Activated CD4-positive, alpha-beta memory T cell treated with anti-CD3 and anti-CD28 coated beads, Interleukin-2, amount 10 ng/mL, durations not matched to agents 7 days and 5 days (primary cell): ENCODE measurements around the gene MCU. TPM values are rescaled to one million over a fixed set of nuclear protein-coding genes. Genes with fewer than 3 reads are reported as not detected.
"Not testable (repeated sequence)": the region's sequence is repeated elsewhere in the genome, so short reads cannot be mapped to it uniquely, and the experiment has no call there.

Experiments
- CTCF ChIA-PET: fragments of 350-600 bp; sonication (Branson Sonifier 250); formaldehyde crosslinking; loops from one replicate; lab custom pipeline; 2021; ENCODE audit warnings: antibody characterized with exemption, inconsistent platforms; lab: Charles Lee
- POLR2A ChIA-PET: fragments of 350-600 bp; sonication (Branson Sonifier 250); formaldehyde crosslinking; loops from one replicate; lab custom pipeline; 2021; ENCODE audit warnings: antibody characterized with exemption; lab: Charles Lee
- DNase-seq: peaks from one replicate; pipeline ENCODE4 v3.0.0-alpha.2; 2020
- H3K27ac Mint-ChIP-seq: one replicate; pipeline ENCODE4 v1.8.0; 2021; ENCODE audit warnings: mild to moderate bottlenecking, mixed read lengths
- H3K27me3 Mint-ChIP-seq: one replicate; pipeline ENCODE4 v1.8.0; 2021; ENCODE audit warnings: mixed read lengths
- H3K36me3 Mint-ChIP-seq: one replicate; pipeline ENCODE4 v1.8.0; 2021; ENCODE audit warnings: low read depth, mixed read lengths
- H3K4me1 Mint-ChIP-seq: one replicate; pipeline ENCODE4 v1.8.0; 2021; ENCODE audit warnings: mixed read lengths
- H3K4me3 Mint-ChIP-seq: one replicate; pipeline ENCODE4 v1.8.0; 2021; ENCODE audit warnings: mild to moderate bottlenecking, mixed read lengths
- H3K9me3 Mint-ChIP-seq: one replicate; pipeline ENCODE4 v1.8.0; 2021; ENCODE audit warnings: mixed read lengths
- total RNA-seq, 2 experiments: library from RNA; stranded (reverse); gene quantifications; one replicate each; pipeline ENCODE4 v1.2.3, GENCODE V29; 2021

MCU gene
- total RNA-seq, 2 experiments from 2014 or later = 14.5 to 16.1 TPM

- peaks cover 3% of the 10 kb centered on the region for H3K36me3 Mint-ChIP-seq
- no peak overlapping the region for H3K27ac Mint-ChIP-seq
- ChIA-PET POLR2A (interaction anchor here (0.6 kb wide), 1 partner anchor 219 kb away, joined by 3 read pairs; no protein-coding TSS in a partner anchor), CTCF (no interaction called here)
- H3K4me1 Mint-ChIP-seq = peaks cover 3% of the 10 kb centered on the region
- no peak overlapping the region for H3K4me3 Mint-ChIP-seq
- H3K27me3 Mint-ChIP-seq = no peaks in the 10 kb centered on the region
- DNase-seq = no peak
- H3K9me3 Mint-ChIP-seq = no peaks in the 10 kb centered on the region
Observed at GRCh38 chr10:72759584-72759983, 67.6 kb downstream of the MCU start.

DNA sequence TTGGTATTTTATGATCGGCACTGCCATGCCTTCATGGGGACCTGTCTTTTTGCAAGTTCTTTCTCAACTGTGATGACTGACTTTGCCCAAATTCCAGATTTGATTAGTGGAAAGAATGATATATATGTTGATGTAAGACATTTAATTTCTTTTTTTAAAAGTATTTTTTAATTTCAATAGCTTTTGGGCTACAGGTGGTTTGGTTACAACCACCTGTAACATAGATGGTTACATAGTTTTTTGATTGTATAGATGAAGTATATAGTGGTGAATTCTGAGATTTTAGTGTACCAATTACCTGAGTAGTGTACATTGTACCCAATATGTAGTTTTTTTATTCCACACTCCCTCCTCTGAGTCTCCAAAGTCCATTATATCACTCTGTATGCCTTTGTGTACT, 69.6 kb downstream of the MCU start:
- Mint-ChIP-seq H3K9me3 (peaks cover 1% of the 10 kb centered on the region), H3K36me3 (peaks cover 4% of the 10 kb centered on the region), H3K4me3 (no peak overlapping the region), H3K4me1 (no peaks in the 10 kb centered on the region), H3K27ac (no peak overlapping the region), H3K27me3 (no peaks in the 10 kb centered on the region)
- no peak for DNase-seq
- CTCF ChIA-PET = no interaction called here
- POLR2A ChIA-PET = no interaction called here

- no peak for DNase-seq
- no peak overlapping the region for H3K4me3 Mint-ChIP-seq
- H3K4me1 Mint-ChIP-seq = no peaks in the 10 kb centered on the region
- H3K27ac Mint-ChIP-seq = no peak overlapping the region
- ChIA-PET POLR2A (no interaction called here), CTCF (no interaction called here)
- no peaks in the 10 kb centered on the region for H3K27me3 Mint-ChIP-seq
- H3K9me3 Mint-ChIP-seq = peaks cover 3% of the 10 kb centered on the region
- peaks cover 6% of the 10 kb centered on the region for H3K36me3 Mint-ChIP-seq
Observed at GRCh38 chr10:72762042-72762441, 70.1 kb downstream of the MCU start.

GRCh38 chr10:72763201-72763600, 71.3 kb downstream of the MCU start:
- peaks cover 11% of the 10 kb centered on the region for H3K36me3 Mint-ChIP-seq
- no peaks in the 10 kb centered on the region for H3K27me3 Mint-ChIP-seq
- no peak overlapping the region for H3K27ac Mint-ChIP-seq
- POLR2A ChIA-PET = no interaction called here
- no peak overlapping the region for H3K4me3 Mint-ChIP-seq
- peaks cover 10% of the 10 kb centered on the region for H3K9me3 Mint-ChIP-seq
- H3K4me1 Mint-ChIP-seq = no peaks in the 10 kb centered on the region
- CTCF ChIA-PET = interaction anchor here (0.6 kb wide), 1 partner anchor 20 kb away, joined by 3 read pairs; no protein-coding TSS in a partner anchor
- no peak for DNase-seq

GRCh38 chr10:72764151-72764550, 72.2 kb downstream of the MCU start:
- Mint-ChIP-seq H3K9me3 (peaks cover 10% of the 10 kb centered on the region), H3K27me3 (no peaks in the 10 kb centered on the region), H3K27ac (no peak overlapping the region), H3K4me3 (no peak overlapping the region), H3K4me1 (no peaks in the 10 kb centered on the region), H3K36me3 (peaks cover 14% of the 10 kb centered on the region)
- ChIA-PET CTCF (interaction anchor here (0.6 kb wide), 1 partner anchor 389 kb away, joined by 7 read pairs; no protein-coding TSS in a partner anchor), POLR2A (no interaction called here)
- no peak for DNase-seq

DNA sequence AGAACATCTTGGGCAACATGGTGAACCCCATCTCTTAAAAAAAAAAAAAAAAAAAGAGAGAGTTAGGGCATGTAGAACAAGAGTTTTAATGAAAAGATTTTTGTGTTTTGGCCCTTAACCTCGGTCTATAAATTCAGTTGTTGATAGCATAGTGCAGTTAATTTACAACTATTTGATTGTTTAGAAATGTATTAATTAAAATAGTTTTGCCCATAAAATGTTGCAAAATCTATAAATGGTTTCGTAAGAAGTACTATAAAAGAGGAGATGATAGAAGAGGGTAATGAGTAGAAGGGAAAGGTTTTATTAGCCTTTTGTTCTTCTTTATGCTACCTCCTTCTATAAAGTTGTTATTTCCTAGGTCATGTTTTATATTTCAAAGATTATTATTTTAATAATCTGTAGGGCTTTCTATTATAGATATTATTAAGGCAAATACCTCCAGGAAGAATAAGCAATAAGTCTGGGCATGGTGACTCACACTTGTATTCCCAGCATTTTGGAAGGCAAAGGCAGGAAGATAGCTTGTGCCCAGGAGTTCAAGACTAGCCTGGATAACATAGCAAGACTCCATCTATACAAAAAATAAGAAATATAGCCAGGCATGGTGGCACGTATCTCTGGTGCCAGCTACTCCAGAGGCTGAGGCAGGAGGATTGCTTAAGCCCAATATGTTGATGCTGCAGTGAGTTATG, 73.3 kb downstream of the MCU start:
- Mint-ChIP-seq H3K27me3 (no peaks in the 10 kb centered on the region), H3K36me3 (peaks cover 22% of the 10 kb centered on the region), H3K27ac (no peak overlapping the region), H3K9me3 (peaks cover 15% of the 10 kb centered on the region), H3K4me1 (no peaks in the 10 kb centered on the region), H3K4me3 (no peak overlapping the region)
- DNase-seq = no peak
- POLR2A ChIA-PET = no interaction called here
- CTCF ChIA-PET = no interaction called here

DNA sequence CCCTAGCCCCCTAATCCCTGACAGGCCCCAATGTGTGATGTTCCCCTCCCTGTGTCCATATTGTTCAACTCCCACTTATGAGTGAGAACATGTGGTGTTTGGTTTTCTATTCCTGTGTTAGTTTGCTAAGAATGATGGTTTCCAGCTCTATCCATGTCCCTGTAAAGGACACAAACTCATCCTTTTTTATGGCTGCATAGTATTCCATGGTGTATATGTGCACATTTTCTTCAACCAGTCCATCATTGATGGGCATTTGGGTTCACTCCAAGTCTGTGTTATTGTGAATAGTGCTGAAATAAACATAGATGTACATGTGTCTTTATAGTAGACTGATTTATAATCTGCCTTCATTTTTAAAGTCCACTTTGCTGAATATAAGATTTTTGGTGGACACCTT, 79.3 kb downstream of the MCU start:
- POLR2A ChIA-PET = not testable (repeated sequence)

DNA sequence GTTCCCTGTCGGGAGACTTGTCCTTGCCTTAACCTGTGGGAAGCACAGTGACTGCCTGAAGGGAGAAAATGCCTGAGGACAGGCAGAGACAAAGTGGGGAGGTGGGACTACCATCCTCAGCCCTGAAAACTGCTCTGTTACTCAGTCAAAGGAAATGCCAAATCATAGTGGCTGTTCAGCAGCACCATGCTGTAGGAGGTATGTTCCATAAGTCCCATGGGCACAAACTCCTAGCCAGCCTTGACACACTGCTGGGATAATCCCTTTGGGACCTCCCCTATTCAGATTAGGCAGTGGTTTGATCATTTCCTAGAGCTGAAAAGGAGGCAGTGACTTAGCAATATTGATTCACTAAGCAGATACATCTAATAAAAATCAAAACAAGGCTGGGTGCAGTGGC, 80.1 kb downstream of the MCU start:
- no peak for DNase-seq
- Mint-ChIP-seq H3K4me3 (no peak overlapping the region), H3K27me3 (no peaks in the 10 kb centered on the region), H3K27ac (no peak overlapping the region), H3K4me1 (peaks cover 10% of the 10 kb centered on the region), H3K36me3 (peaks cover 41% of the 10 kb centered on the region), H3K9me3 (peaks cover 32% of the 10 kb centered on the region)
- ChIA-PET CTCF (no interaction called here), POLR2A (no interaction called here)

More for the DNA sequence above, 79.3 kb downstream of the MCU start:
- H3K4me1 Mint-ChIP-seq, H3K27ac Mint-ChIP-seq, CTCF ChIA-PET, H3K27me3 Mint-ChIP-seq, DNase-seq, H3K4me3 Mint-ChIP-seq: not testable (repeated sequence)
- Mint-ChIP-seq H3K36me3 (peaks cover 44% of the 10 kb centered on the region), H3K9me3 (peaks cover 32% of the 10 kb centered on the region)

- Mint-ChIP-seq H3K4me1 (no peaks in the 10 kb centered on the region), H3K27ac (no peak overlapping the region), H3K4me3 (no peak overlapping the region), H3K9me3 (peaks cover 2% of the 10 kb centered on the region), H3K27me3 (no peaks in the 10 kb centered on the region), H3K36me3 (no peaks in the 10 kb centered on the region)
- DNase-seq = no peak
- ChIA-PET CTCF (no interaction called here), POLR2A (no interaction called here)
Observed at GRCh38 chr10:72779874-72780273, 87.9 kb downstream of the MCU start.

- Mint-ChIP-seq H3K9me3 (no peaks in the 10 kb centered on the region), H3K27ac (no peak overlapping the region), H3K4me3 (no peak overlapping the region), H3K27me3 (no peaks in the 10 kb centered on the region), H3K36me3 (peaks cover under 1% of the 10 kb centered on the region), H3K4me1 (no peaks in the 10 kb centered on the region)
- ChIA-PET POLR2A (no interaction called here), CTCF (no interaction called here)
- no peak for DNase-seq
Observed at GRCh38 chr10:72782649-72783330, 90.8 kb downstream of the MCU start.

DNA sequence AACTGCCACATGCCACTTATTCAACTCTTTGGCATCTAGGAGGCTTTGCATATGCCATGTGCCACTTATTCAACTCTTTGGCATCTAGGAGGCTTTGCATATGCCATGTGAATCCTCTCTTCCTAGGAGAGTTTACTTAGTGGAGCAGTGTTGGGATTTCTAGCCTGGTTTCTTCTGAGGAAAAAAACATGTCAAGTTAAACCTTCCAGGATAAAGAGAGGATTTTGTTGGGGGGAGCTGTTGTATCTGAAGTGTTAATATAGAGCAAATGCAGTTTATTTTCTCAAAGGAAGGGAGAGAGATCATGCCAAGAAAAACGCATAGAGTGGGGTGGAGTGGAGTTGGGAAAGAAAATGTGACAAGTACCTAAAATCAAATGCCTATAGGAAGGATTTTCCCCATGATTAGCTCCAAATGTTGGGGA, 91.5 kb downstream of the MCU start:
- POLR2A ChIA-PET = no interaction called here
- no peak for DNase-seq
- H3K27ac Mint-ChIP-seq = no peak overlapping the region
- H3K9me3 Mint-ChIP-seq = no peaks in the 10 kb centered on the region
- no peak overlapping the region for H3K4me3 Mint-ChIP-seq
- H3K4me1 Mint-ChIP-seq = no peaks in the 10 kb centered on the region
- CTCF ChIA-PET = no interaction called here
- H3K36me3 Mint-ChIP-seq = peaks cover 4% of the 10 kb centered on the region
- H3K27me3 Mint-ChIP-seq = no peaks in the 10 kb centered on the region

- no peak overlapping the region for H3K27ac Mint-ChIP-seq
- no peaks in the 10 kb centered on the region for H3K27me3 Mint-ChIP-seq
- peaks cover 4% of the 10 kb centered on the region for H3K36me3 Mint-ChIP-seq
- H3K4me3 Mint-ChIP-seq = no peak overlapping the region
- no peak for DNase-seq
- ChIA-PET CTCF (no interaction called here), POLR2A (no interaction called here)
- H3K9me3 Mint-ChIP-seq = no peaks in the 10 kb centered on the region
- H3K4me1 Mint-ChIP-seq = peaks cover 7% of the 10 kb centered on the region
Observed at GRCh38 chr10:72784551-72785351, 92.8 kb downstream of the MCU start.

- Mint-ChIP-seq H3K27ac (no peak overlapping the region), H3K36me3 (peaks cover 4% of the 10 kb centered on the region), H3K27me3 (no peaks in the 10 kb centered on the region), H3K9me3 (no peaks in the 10 kb centered on the region), H3K4me1 (peaks cover 9% of the 10 kb centered on the region), H3K4me3 (no peak overlapping the region)
- POLR2A ChIA-PET = no interaction called here
- DNase-seq = no peak
- CTCF ChIA-PET = no interaction called here
Observed at GRCh38 chr10:72785409-72785808, 93.5 kb downstream of the MCU start.
